GM19324 (cell line): Measurements from ENCODE around the gene ZNF497.
A peak's percentile ranks its signal among the peaks of the same experiment; 100 is the strongest.
"Not testable (repeated sequence)": the region's sequence is repeated elsewhere in the genome, so short reads cannot be mapped to it uniquely, and the experiment has no call there.

Source experiments
- ATAC-seq: cut with Tn5 transposase; IDR thresholded peaks from one replicate; pipeline ENCODE4 v1.9.1; 2021; ENCODE audit warnings: mild to moderate bottlenecking, moderate library complexity; ENCODE audit not compliant: unreplicated experiment, low FRiP score

Gene ZNF497

GRCh38 chr19:58395220-58395978, 32.8 kb upstream of the ZNF497 start, which contains the start of gene RNF225:
Gene RNF225 (plus strand): TSS chr19:58395656. CDS start chr19:58396090, 434 bp downstream.
- no peak for ATAC-seq

- no peak for ATAC-seq
Observed at GRCh38 chr19:58394821-58395219, 32.3 kb upstream of the ZNF497 start.

- no peak for ATAC-seq
Observed at GRCh38 chr19:58393725-58394033, 31.1 kb upstream of the ZNF497 start.

GRCh38 chr19:58392945-58393724, 30.6 kb upstream of the ZNF497 start:
- no peak for ATAC-seq

GRCh38 chr19:58388175-58388526, 25.6 kb upstream of the ZNF497 start:
- ATAC-seq = no peak

- ATAC-seq = no peak
Observed at GRCh38 chr19:58387338-58388174, 25.0 kb upstream of the ZNF497 start.

- ATAC-seq = peak; percentile 91
Observed at GRCh38 chr19:58386576-58387337, 24.2 kb upstream of the ZNF497 start, which contains the start of gene RPS5. Gene RPS5 (plus strand): TSS chr19:58387269. CDS start chr19:58388138, 869 bp downstream.

- no peak for ATAC-seq
Observed at GRCh38 chr19:58385891-58386575, 23.5 kb upstream of the ZNF497 start.

GRCh38 chr19:58385313-58385890, 22.9 kb upstream of the ZNF497 start:
- ATAC-seq = no peak

GRCh38 chr19:58382997-58383603, 20.5 kb upstream of the ZNF497 start:
- no peak for ATAC-seq

- no peak for ATAC-seq
Observed at GRCh38 chr19:58381460-58382212, 19.1 kb upstream of the ZNF497 start.

GRCh38 chr19:58380662-58381459, 18.3 kb upstream of the ZNF497 start, which contains the start of gene ZNF837:
Gene ZNF837 (minus strand): TSS chr19:58381030. CDS start chr19:58369332, 11,698 bp downstream.
- ATAC-seq = peak; percentile 88

GRCh38 chr19:58380037-58380661, 17.6 kb upstream of the ZNF497 start:
- no peak for ATAC-seq

- no peak for ATAC-seq
Observed at GRCh38 chr19:58379246-58379645, 16.7 kb upstream of the ZNF497 start.

- not testable (repeated sequence) for ATAC-seq
Observed at GRCh38 chr19:58376724-58377123, 14.2 kb upstream of the ZNF497 start.

- ATAC-seq = no peak
Observed at GRCh38 chr19:58374200-58374599, 11.6 kb upstream of the ZNF497 start.
